Suprapubic skin (tissue), 4 donors: ENCODE measurements around the gene HPGDS.

Experiments
- CTCF ChIP-seq, 2 donors: fragments of 200-600 bp in 1 of 2; fragments of 450-650 bp in 1 of 2; sonication (generic) in 1 of 2; IDR thresholded peaks; one replicate each; pipeline ENCODE4 v1.5.1; 2016 to 2019; ENCODE audit warnings: antibody characterized with exemption in 2 of 2, mild to moderate bottlenecking in 1 of 2, moderate library complexity in 1 of 2
- EP300 ChIP-seq: sonication (generic); formaldehyde crosslinking; IDR thresholded peaks from one replicate; pipeline ENCODE4 v1.6.1; 2017; ENCODE audit warnings: antibody characterized with exemption
- POLR2A ChIP-seq, 2 donors: fragments of 450-650 bp; IDR thresholded peaks; one replicate each; pipeline ENCODE4 v1.6.1; 2017; ENCODE audit warnings: antibody characterized with exemption in 2 of 2, mild to moderate bottlenecking in 2 of 2, moderate library complexity in 2 of 2
- POLR2AphosphoS5 ChIP-seq, 3 donors: sonication (generic); formaldehyde crosslinking; IDR thresholded peaks; one replicate each; pipeline ENCODE4 v1.6.1; 2017; ENCODE audit warnings: antibody characterized with exemption in 3 of 3

GRCh38 chr4:94336303-94336702 lies 6.3 kb downstream of the HPGDS start:
- TF ChIP-seq CTCF (IDR thresholded peaks at IDR 0.05) (no peak), POLR2A (IDR thresholded peaks at IDR 0.05) (no peak), EP300 (no peak), POLR2AphosphoS5 (IDR thresholded peaks at IDR 0.05) (no peak)
